Smooth muscle cell (in vitro differentiated cells): ENCODE data around the gene KBTBD4. TPM values are rescaled to one million over a fixed set of nuclear protein-coding genes. Genes with fewer than 3 reads are reported as not detected.

ENCODE experiments used
- DNase-seq: peaks from one replicate; lab custom pipeline; 2025; ENCODE audit not compliant: unreplicated experiment; lab: John Stamatoyannopoulos, UW
- H2AFZ ChIP-seq: fragments of 200-600 bp; sonication (generic); 2 replicates; pipeline ENCODE4 v1.6.0; 2016; ENCODE audit warnings: antibody characterized with exemption, low read depth, mild to moderate bottlenecking
- H3F3A ChIP-seq: fragments of 200-600 bp; sonication (generic); 2 replicates; pipeline ENCODE4 v1.6.0; 2017; ENCODE audit warnings: antibody characterized with exemption, low read depth
- H3K27ac ChIP-seq: fragments of 200-600 bp; sonication (generic); 2 replicates; pipeline ENCODE4 v1.5.1; 2016; ENCODE audit warnings: low read depth, mild to moderate bottlenecking
- H3K27me3 ChIP-seq: fragments of 200-600 bp; sonication (generic); 2 replicates; pipeline ENCODE4 v1.6.1; 2016; ENCODE audit warnings: low read depth, mild to moderate bottlenecking
- H3K36me3 ChIP-seq: fragments of 200-600 bp; sonication (generic); 2 replicates; pipeline ENCODE4 v1.5.1; 2016; ENCODE audit warnings: low read depth
- H3K4me1 ChIP-seq: fragments of 200-600 bp; sonication (generic); 2 replicates; pipeline ENCODE4 v1.5.1; 2016; ENCODE audit warnings: low read depth
- H3K4me2 ChIP-seq: fragments of 200-600 bp; sonication (generic); 2 replicates; pipeline ENCODE4 v1.6.0; 2016; ENCODE audit warnings: mild to moderate bottlenecking
- H3K4me3 ChIP-seq: fragments of 200-600 bp; sonication (generic); 2 replicates; pipeline ENCODE4 v1.5.1; 2016; ENCODE audit warnings: mild to moderate bottlenecking
- H3K79me2 ChIP-seq: fragments of 200-600 bp; sonication (generic); 2 replicates; pipeline ENCODE4 v1.6.0; 2016; ENCODE audit warnings: low read depth, mild to moderate bottlenecking
- H3K9ac ChIP-seq: fragments of 200-600 bp; sonication (generic); 2 replicates; pipeline ENCODE4 v1.6.0; 2016; ENCODE audit warnings: low read depth
- H3K9me3 ChIP-seq: fragments of 200-600 bp; sonication (generic); replicated peaks from 2 replicates; pipeline ENCODE4 v1.5.1; 2016; ENCODE audit warnings: low read depth
- H4K20me1 ChIP-seq: fragments of 200-600 bp; sonication (generic); 2 replicates; pipeline ENCODE4 v1.6.0; 2016; ENCODE audit warnings: low read depth
- CTCF ChIP-seq: fragments of 200-600 bp; sonication (generic); IDR thresholded peaks from 2 replicates; pipeline ENCODE4 v1.5.1; 2017; ENCODE audit warnings: borderline replicate concordance, mild to moderate bottlenecking, antibody characterized with exemption; ENCODE audit not compliant: insufficient read depth, poor library complexity, severe bottlenecking
- WGBS: methylation state at CpG from one replicate; pipeline ENCODE4 v1.1.7; 2016; ENCODE audit warnings: low lambda C conversion rate; 5-methylcytosine and 5-hydroxymethylcytosine counted together
- polyA plus RNA-seq: library from polyadenylated mRNA; unstranded; fragments of >200 nt; fragmentation: Nextera tagmentation; extraction: Ambion mirVana; gene quantifications from 2 replicates; pipeline ENCODE4 v1.2.1, GENCODE V29; 2016
- total RNA-seq: library from RNA; depleted of rRNA; stranded (reverse); fragments of >200 nt; gene quantifications from 2 replicates; pipeline ENCODE4 v1.2.3, GENCODE V29; 2014

KBTBD4 gene
- total and polyA plus RNA-seq, 2 experiments from 2014 or later: 9.4 to 14.2 TPM

GRCh38 chr11:47587723-47588326 is 9.1 kb upstream of the KBTBD4 start:
- TF ChIP-seq CTCF: no peak

GRCh38 chr11:47587039-47587716 is 8.4 kb upstream of the KBTBD4 start:
- Histone ChIP-seq H3K9me3 (no peaks in the 10 kb centered on the region), H3K4me1 (no peaks in the 10 kb centered on the region), H3K9ac (no peak overlapping the region), H2AFZ (no peak overlapping the region), H3K27me3 (peaks cover 4% of the 10 kb centered on the region), H4K20me1 (no peaks in the 10 kb centered on the region), H3K27ac (no peak overlapping the region), H3K79me2 (no peaks in the 10 kb centered on the region), H3K4me2 (no peak overlapping the region), H3F3A (no peaks in the 10 kb centered on the region), H3K4me3 (no peak overlapping the region), H3K36me3 (peaks cover 5% of the 10 kb centered on the region)
- WGBS: 80% methylated on average over 6 of the region's 6 CpGs
- DNase-seq: no peak
- no peak for TF ChIP-seq CTCF

More at GRCh38 chr11:47587723-47588326, 9.1 kb upstream of the KBTBD4 start:
- H3K36me3 ChIP-seq: no peaks in the 10 kb centered on the region
- no peaks in the 10 kb centered on the region for H3F3A ChIP-seq
- H3K27me3 ChIP-seq: peaks cover 10% of the 10 kb centered on the region
- H3K9me3 ChIP-seq: no peaks in the 10 kb centered on the region
- no peaks in the 10 kb centered on the region for H4K20me1 ChIP-seq
- no peak overlapping the region for H3K4me2 ChIP-seq
- DNase-seq: no peak
- H3K4me1 ChIP-seq: no peaks in the 10 kb centered on the region
- no peak overlapping the region for H3K9ac ChIP-seq
- 90% methylated on average over 13 of the region's 14 CpGs for WGBS
- no peak overlapping the region for H3K27ac ChIP-seq
- H3K4me3 ChIP-seq: no peak overlapping the region
- H2AFZ ChIP-seq: no peak overlapping the region
- no peaks in the 10 kb centered on the region for H3K79me2 ChIP-seq

GRCh38 chr11:47586098-47586855 is 7.5 kb upstream of the KBTBD4 start, which contains the start of gene FAM180B:
FAM180B (plus strand) TSS chr11:47586678; CDS start chr11:47586769, 91 bp downstream.
- no peak for TF ChIP-seq CTCF
- WGBS: 81% methylated on average over 12 of the region's 12 CpGs
- no peaks in the 10 kb centered on the region for H4K20me1 ChIP-seq
- peaks cover 5% of the 10 kb centered on the region for H3K36me3 ChIP-seq
- no peak within 1 kb of the TSS for H3K4me3 ChIP-seq
- no peak within 1 kb of the TSS for H3K9ac ChIP-seq
- H3K4me2 ChIP-seq: no peak within 1 kb of the TSS
- no peaks in the 10 kb centered on the region for H3K4me1 ChIP-seq
- no peak within 1 kb of the TSS for H2AFZ ChIP-seq
- no peaks in the 10 kb centered on the region for H3F3A ChIP-seq
- no peak within 1 kb of the TSS for H3K27ac ChIP-seq
- H3K79me2 ChIP-seq: peaks cover 1% of the 10 kb centered on the region
- no peaks in the 10 kb centered on the region for H3K9me3 ChIP-seq
- H3K27me3 ChIP-seq: no peaks in the 10 kb centered on the region
- DNase-seq: no peak
